Mucosa of descending colon (tissue), 3 donors: ENCODE results near the gene SLC25A22. TPM values are rescaled to one million over a fixed set of nuclear protein-coding genes. Genes with fewer than 3 reads are reported as not detected.

Source experiments
- ATAC-seq: fragments of 200-7000 bp; cut with Tn5 transposase; one replicate; pipeline ENCODE4 v1.9.1; 2020; ENCODE audit warnings: mild to moderate bottlenecking, moderate library complexity
- DNase-seq, 3 donors: peaks; one replicate each; pipeline ENCODE4 v3.0.0-alpha.2; 2020
- H3K36me3 ChIP-seq: fragments of 200-600 bp; one replicate; pipeline ENCODE4 v1.8.0; 2021; ENCODE audit warnings: low read depth, mild to moderate bottlenecking
- H3K4me1 ChIP-seq: fragments of 200-600 bp; one replicate; pipeline ENCODE4 v1.8.0; 2021; ENCODE audit warnings: low read depth, mild to moderate bottlenecking
- H3K4me3 ChIP-seq: fragments of 200-600 bp; one replicate; pipeline ENCODE4 v1.8.0; 2021; ENCODE audit warnings: mild to moderate bottlenecking
- H3K9me3 ChIP-seq: fragments of 200-600 bp; one replicate; pipeline ENCODE4 v1.8.0; 2021; ENCODE audit warnings: mild to moderate bottlenecking
- intact Hi-C, 2 donors: fragments of 100-400 bp; cut with DNase I in 1 of 2; cut with micrococcal nuclease in 1 of 2; formaldehyde crosslinking; loops; one replicate each; pipeline versions ENCODE4 v1.11.0 to v1.11.1; 2022; cut with DNase I, micrococcal nuclease
- total RNA-seq, 3 donors: library from RNA; stranded (reverse); fragmentation: NEBNext Ultra II Directional in 2 of 3; extraction: Animal tissue kit (Norgen Biotek cat#: 25700) in 2 of 3; gene quantifications; one replicate each; pipeline versions ENCODE4 v1.2.1 to v1.2.4, GENCODE V29; 2021 to 2023
- TF ChIP-seq, protein P1 (sequence below): fragments of 200-600 bp; IDR thresholded peaks from one replicate; pipeline ENCODE4 v1.8.0; 2022; ENCODE audit warnings: antibody characterized with exemption, mild to moderate bottlenecking
- donor health status: DM: no; HTN: no; CAD: no; lungs with moderate emphysema.
- donor health status: DM: no; HTN: no; CAD: no.
- donor health status: DM: no; HTN: yes; CAD: no.

Gene SLC25A22
- total RNA-seq, 3 donors from 2014 or later, result 11.6 to 18.6 (median 14.4) TPM

DNA sequence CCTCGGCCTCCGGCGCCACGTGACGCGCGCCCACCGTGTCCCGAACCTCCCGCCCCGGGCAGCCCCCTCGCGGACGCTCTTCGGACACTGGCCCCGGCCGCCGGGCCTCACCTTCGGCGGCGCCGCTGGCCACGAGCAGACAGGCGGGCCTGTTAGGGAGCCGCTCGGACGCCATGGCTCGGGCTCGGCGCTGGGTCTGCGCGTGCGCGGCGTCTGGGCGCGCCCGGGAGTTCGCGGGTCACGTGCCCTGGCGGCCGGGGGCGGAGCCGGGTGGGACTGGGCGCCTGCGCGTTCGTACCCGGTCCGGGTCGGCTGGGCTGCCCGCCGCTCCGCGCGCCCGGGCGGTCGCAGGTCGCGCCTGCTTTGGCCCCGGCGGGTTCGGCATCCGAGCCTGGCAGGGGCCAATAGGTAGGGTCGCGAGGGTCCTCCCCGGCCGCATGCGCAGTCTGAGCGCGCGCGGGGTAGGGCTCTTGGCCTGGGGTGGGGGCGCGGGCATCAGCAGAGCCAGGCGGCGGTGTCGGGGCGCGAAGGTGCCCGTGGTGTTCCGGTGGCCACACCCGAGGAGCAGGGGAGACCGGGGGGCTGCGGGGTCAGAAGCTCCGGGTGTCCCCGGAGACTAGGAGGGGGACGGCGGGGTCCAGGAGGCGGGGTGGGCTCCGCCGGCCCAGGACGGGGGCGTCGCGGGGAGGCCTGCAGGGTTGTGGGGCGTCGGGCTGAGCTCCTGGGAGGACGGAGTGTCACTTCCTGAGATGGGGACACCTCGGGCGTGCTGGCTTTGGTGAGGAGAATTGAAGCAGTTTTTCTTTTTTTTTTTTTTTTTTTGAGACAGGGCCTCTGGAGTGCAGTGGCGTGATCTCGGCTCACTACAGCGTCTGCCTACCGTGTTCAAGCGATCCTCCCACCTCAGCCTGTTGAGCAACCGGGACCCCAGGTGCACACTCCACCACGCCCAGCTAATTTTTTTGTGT, 20.5 kb downstream of the SLC25A22 start, which contains the start of gene GATD1:
TSS of gene GATD1 (minus strand) at position 200 of the 968 bp plus-strand sequence. CDS start at position 175, 25 bp downstream.
- Histone ChIP-seq H3K9me3 (no peaks in the 10 kb centered on the region), H3K36me3 (no peaks in the 10 kb centered on the region), H3K4me1 (peaks cover 23% of the 10 kb centered on the region), H3K4me3 (peak within 1 kb of the TSS; percentile 80)
- peak; percentile 94 for ATAC-seq
- DNase-seq, result peak; percentile 94 to 97 (median 95)
- TF ChIP-seq, protein P1, sequence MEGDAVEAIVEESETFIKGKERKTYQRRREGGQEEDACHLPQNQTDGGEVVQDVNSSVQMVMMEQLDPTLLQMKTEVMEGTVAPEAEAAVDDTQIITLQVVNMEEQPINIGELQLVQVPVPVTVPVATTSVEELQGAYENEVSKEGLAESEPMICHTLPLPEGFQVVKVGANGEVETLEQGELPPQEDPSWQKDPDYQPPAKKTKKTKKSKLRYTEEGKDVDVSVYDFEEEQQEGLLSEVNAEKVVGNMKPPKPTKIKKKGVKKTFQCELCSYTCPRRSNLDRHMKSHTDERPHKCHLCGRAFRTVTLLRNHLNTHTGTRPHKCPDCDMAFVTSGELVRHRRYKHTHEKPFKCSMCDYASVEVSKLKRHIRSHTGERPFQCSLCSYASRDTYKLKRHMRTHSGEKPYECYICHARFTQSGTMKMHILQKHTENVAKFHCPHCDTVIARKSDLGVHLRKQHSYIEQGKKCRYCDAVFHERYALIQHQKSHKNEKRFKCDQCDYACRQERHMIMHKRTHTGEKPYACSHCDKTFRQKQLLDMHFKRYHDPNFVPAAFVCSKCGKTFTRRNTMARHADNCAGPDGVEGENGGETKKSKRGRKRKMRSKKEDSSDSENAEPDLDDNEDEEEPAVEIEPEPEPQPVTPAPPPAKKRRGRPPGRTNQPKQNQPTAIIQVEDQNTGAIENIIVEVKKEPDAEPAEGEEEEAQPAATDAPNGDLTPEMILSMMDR, result no peak
- intact Hi-C loops, result no loop called here

DNA sequence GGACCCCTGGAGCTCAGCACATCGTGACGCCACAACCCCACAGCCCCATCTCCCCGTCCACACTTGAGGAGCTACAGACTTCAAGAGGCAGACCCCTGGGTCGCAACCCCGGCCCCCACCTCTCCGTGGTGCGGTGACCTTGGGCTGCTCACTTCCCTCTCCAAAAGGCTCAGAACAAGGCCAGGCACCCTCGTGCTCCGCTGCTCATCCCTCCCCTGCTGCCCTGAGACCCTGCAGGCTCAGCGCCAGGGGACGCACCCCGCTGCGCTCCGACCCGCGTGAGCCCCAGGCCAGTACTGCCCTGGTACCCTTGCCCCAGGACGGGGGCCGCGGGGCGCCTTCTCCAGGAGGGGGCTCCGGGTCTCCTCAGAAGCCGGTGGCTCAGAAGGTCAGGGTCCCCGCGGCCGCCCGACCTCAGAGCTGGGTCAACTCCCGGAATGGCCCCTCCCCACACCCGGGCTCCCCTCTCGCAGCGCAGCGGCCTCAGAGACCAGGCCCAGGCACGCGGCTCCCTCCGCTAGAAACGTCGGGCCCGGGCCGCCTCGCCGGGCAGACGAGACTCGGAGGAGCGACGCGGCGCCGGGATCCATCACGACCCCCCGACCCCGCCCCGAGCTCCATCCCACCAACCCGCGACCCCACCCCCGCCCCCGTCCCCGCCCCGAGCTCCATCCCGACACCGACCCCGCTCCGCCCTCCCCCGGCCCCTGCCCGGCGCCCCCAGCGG, 21.4 kb downstream of the SLC25A22 start:
- Histone ChIP-seq H3K4me3 (peak overlapping the region; percentile 80), H3K4me1 (peaks cover 23% of the 10 kb centered on the region), H3K36me3 (no peaks in the 10 kb centered on the region), H3K9me3 (no peaks in the 10 kb centered on the region)
- intact Hi-C loops, result no loop called here
- TF ChIP-seq, protein P1, result no peak
- ATAC-seq (peak; percentile 59), DNase-seq (peak; percentile 36 to 69 (median 67))

DNA sequence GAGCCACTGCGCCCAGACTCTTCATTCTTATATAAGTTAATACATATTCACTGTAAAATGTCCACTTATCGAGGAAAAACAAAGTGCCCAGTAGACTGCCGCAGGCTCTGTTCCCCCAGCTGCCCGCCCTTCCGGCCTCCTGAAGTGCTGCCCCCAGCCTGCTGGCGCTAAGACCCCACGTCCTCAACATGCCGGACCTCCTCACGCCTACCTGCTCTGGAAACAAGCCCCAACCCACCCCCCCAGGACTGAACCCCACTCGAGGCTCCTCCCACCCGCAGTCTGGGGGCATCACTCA, 21.9 kb downstream of the SLC25A22 start:
- ATAC-seq (no peak), DNase-seq (no peak)
- Histone ChIP-seq H3K9me3 (no peaks in the 10 kb centered on the region), H3K4me3 (no peak overlapping the region), H3K4me1 (peaks cover 23% of the 10 kb centered on the region), H3K36me3 (no peaks in the 10 kb centered on the region)
- TF ChIP-seq, protein P1, result no peak
- intact Hi-C loops, result no loop called here

DNA sequence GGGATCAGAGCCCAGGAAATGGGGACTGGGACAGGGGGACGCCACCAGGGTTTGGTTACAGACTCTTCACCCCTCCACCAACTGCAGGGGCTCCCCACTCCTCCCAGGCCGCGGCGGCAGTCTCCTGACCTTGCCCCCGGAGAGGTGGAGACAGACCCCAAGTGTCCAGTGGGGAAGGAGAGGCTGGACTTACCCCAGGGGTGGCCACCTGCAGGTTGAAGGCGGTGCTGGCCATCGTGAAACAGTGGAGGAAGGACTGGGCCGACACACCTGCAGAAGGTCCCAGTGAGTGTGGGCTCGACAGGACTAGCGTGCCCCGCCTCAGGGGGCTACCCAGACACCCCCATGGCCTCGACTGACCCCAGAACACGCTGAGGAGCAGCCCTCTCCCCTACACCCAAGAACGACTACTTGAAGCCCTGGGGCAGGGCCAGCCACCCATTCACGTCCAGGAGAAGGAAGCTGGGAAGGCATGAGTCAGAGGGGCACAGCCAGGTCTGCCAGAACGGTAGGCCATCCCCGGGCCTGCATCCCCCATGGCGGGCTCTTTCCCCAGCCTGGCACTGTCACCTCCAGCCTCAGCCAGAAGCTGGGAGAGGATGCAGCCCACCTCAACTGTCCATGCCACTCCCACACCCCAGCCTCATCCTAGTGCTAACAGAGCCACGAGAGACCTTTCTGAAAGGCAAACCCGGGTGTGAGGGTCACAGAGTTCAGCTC, 23.0 kb downstream of the SLC25A22 start:
- intact Hi-C loops, result no loop called here
- no peak overlapping the region for H3K4me3 ChIP-seq

DNA sequence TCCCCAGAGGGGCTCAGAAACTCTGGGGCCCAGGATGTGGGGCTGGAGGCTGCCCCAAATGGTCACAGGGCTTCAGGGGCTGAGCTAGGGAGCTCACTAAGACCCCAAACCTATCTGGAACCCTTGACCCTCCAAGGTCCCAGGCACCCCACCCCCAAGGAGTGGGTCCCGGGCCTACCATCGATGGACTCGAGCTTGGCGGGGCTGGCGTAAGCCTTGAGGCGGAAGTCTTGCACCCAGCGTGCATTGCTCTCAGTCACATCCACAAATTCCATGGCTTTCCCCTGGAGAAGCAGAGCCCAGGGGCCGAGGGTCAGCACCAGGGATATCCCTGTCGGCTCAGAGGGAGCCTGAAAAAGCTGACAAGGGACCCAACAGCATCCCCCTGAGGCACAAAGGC, 24.3 kb downstream of the SLC25A22 start:
- H3K4me1 ChIP-seq, result peaks cover 23% of the 10 kb centered on the region
- no peaks in the 10 kb centered on the region for H3K36me3 ChIP-seq
- TF ChIP-seq, protein P1, result no peak
- no peaks in the 10 kb centered on the region for H3K9me3 ChIP-seq
- no peak overlapping the region for H3K4me3 ChIP-seq
- intact Hi-C loops, result no loop called here
- DNase-seq (no peak), ATAC-seq (no peak)

More for the DNA sequence above, 23.0 kb downstream of the SLC25A22 start:
- Histone ChIP-seq H3K36me3 (no peaks in the 10 kb centered on the region), H3K9me3 (no peaks in the 10 kb centered on the region), H3K4me1 (peaks cover 23% of the 10 kb centered on the region)
- TF ChIP-seq, protein P1, result no peak
- ATAC-seq (no peak), DNase-seq (peak in 1 of 3 donors; percentile 45)
